Endothelial cell of umbilical vein (primary cell): Measurements from ENCODE around the gene MVP.

Experiments
- EZH2 ChIP-seq: IDR thresholded peaks from 2 replicates; pipeline ENCODE4 v1.6.1; 2012; ENCODE audit warnings: borderline replicate concordance, low read depth, mild to moderate bottlenecking, moderate library complexity, low read length, inconsistent platforms; ENCODE audit not compliant: severe bottlenecking
- FOS ChIP-seq: IDR thresholded peaks from 2 replicates; pipeline ENCODE4 v1.6.1; 2011; ENCODE audit warnings: mild to moderate bottlenecking, low read length, moderate library complexity, borderline replicate concordance; ENCODE audit not compliant: insufficient read depth
- MAX ChIP-seq: IDR thresholded peaks from 2 replicates; pipeline ENCODE4 v1.6.1; 2011; ENCODE audit not compliant: insufficient read depth, insufficient read length
- POLR2A ChIP-seq: IDR thresholded peaks from 2 replicates; pipeline ENCODE4 v1.6.1; 2012; ENCODE audit warnings: low read depth, mild to moderate bottlenecking, control low read depth, low read length
- POLR2AphosphoS5 ChIP-seq: IDR thresholded peaks from 2 replicates; pipeline ENCODE4 v1.6.1; 2012; ENCODE audit warnings: low read depth, mild to moderate bottlenecking, control low read depth, low read length, moderate library complexity; ENCODE audit not compliant: insufficient read depth
- TF ChIP-seq, protein P1 (sequence below), 2 donors: IDR thresholded peaks; 1 replicate in 1 of 2; 2 replicates in 1 of 2; pipeline ENCODE4 v1.5.1; 2011; ENCODE audit warnings: low read length in 2 of 2, mild to moderate bottlenecking in 2 of 2, moderate library complexity in 2 of 2, control low read depth in 1 of 2, inconsistent platforms in 1 of 2, low read depth in 1 of 2; ENCODE audit not compliant: insufficient read depth in 1 of 2; ENCODE audit errors: extremely low read depth in 1 of 2

- no peak for TF ChIP-seq FOS
- TF ChIP-seq EZH2: no peak
- TF ChIP-seq, protein P1, sequence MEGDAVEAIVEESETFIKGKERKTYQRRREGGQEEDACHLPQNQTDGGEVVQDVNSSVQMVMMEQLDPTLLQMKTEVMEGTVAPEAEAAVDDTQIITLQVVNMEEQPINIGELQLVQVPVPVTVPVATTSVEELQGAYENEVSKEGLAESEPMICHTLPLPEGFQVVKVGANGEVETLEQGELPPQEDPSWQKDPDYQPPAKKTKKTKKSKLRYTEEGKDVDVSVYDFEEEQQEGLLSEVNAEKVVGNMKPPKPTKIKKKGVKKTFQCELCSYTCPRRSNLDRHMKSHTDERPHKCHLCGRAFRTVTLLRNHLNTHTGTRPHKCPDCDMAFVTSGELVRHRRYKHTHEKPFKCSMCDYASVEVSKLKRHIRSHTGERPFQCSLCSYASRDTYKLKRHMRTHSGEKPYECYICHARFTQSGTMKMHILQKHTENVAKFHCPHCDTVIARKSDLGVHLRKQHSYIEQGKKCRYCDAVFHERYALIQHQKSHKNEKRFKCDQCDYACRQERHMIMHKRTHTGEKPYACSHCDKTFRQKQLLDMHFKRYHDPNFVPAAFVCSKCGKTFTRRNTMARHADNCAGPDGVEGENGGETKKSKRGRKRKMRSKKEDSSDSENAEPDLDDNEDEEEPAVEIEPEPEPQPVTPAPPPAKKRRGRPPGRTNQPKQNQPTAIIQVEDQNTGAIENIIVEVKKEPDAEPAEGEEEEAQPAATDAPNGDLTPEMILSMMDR (IDR thresholded peaks at IDR 0.05; ENCODE audit: extremely low read depth in 1 of 2, insufficient read depth in 1 of 2, low read depth in 1 of 2, low read length in 2 of 2): no peak
- no peak for TF ChIP-seq POLR2A
- no peak for TF ChIP-seq POLR2AphosphoS5
- TF ChIP-seq MAX: no peak
Observed at GRCh38 chr16:29777576-29778350, 42.5 kb upstream of the MVP start, which contains the start of gene ZG16.
